ENCODE data around the gene ASB2. TPM values are rescaled to one million over a fixed set of nuclear protein-coding genes. Genes with fewer than 3 reads are reported as not detected.

ASB2 gene
- total and polyA plus RNA-seq, 2 experiments from 2014 or later = 191 to 208 TPM

DNA sequence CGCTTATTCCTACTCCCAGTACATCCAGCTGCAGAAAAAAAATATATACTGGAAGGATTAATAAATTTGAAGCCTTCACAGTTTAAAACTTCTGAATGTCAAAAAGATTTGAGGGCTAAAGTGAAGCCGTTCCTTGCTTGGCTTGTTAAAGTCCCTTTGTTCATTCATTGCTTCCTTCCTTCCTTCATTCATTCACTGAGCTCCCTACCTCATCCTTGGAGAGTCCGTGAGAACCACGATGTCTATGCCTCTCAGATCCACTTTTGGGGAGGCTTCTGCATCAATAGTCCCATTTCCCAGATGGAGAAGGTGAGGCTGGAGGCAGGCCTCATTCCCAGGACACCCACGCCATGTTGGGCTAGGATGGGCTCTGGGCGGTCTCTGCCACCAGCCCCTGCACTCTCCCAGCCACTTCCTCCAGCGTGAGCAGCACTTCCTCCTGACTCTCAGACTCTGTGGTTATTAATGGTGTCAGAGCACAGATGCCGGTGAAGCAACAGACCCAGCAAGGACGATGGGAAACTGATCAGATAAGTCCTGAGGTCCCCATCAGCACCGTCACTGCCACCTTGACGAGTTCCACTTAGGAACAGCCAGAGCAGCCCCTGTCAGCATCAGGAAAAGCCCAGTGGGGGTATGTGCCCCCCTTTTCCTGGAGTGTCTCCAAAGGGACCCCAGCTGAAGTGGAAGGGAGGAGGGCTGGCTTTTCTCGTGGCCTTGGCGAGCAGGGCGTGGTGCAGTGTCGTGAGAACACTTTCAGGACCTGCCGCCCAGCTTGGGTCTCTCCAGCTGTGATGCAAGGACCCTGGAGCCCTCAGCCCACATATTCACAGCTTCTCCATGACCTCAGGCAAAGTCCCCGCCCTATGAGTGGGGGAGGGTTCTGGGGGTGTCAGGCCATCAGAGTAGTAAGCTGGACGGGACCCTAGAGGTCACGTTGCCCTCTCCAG lies 21.2 kb downstream of the ASB2 start:
- TF ChIP-seq, protein P1, sequence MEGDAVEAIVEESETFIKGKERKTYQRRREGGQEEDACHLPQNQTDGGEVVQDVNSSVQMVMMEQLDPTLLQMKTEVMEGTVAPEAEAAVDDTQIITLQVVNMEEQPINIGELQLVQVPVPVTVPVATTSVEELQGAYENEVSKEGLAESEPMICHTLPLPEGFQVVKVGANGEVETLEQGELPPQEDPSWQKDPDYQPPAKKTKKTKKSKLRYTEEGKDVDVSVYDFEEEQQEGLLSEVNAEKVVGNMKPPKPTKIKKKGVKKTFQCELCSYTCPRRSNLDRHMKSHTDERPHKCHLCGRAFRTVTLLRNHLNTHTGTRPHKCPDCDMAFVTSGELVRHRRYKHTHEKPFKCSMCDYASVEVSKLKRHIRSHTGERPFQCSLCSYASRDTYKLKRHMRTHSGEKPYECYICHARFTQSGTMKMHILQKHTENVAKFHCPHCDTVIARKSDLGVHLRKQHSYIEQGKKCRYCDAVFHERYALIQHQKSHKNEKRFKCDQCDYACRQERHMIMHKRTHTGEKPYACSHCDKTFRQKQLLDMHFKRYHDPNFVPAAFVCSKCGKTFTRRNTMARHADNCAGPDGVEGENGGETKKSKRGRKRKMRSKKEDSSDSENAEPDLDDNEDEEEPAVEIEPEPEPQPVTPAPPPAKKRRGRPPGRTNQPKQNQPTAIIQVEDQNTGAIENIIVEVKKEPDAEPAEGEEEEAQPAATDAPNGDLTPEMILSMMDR (IDR thresholded peaks at IDR 0.05; ENCODE audit: low read depth, low read length) = no peak
- H3K9me3 ChIP-seq (ENCODE audit: low read depth) = no peaks in the 10 kb centered on the region
- H3K4me3 ChIP-seq = peak overlapping the region; percentile 30
- H3K27ac ChIP-seq = peak overlapping the region; percentile 95
- H3K27me3 ChIP-seq = no peaks in the 10 kb centered on the region
- peaks cover 22% of the 10 kb centered on the region for H3K36me3 ChIP-seq
- H3K4me1 ChIP-seq (ENCODE audit: low read depth) = peaks cover 61% of the 10 kb centered on the region
- DNase-seq (ENCODE audit: low read depth in 1 of 2, low spot score in 1 of 2) = peak in 1 of 2 donors; percentile 66

DNA sequence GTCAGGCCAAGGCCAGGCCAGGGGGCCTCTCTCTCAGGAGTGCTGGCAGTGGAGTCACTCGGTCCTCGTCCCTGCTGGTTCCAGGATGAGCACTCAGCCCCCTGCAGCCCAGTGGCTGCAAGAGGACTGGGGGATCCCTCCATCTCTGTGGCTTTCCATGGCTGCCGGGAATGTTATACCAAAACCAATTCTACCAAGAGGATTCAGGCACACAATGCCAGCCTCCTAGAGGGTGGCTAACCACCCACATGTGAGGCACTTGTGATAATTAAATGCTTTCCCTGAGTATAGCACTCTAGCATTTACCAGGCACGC lies 21.9 kb downstream of the ASB2 start:
- Histone ChIP-seq H3K4me3 (peak overlapping the region; percentile 30), H3K27ac (peak overlapping the region; percentile 95), H3K9me3 (ENCODE audit: low read depth) (no peaks in the 10 kb centered on the region), H3K36me3 (peaks cover 29% of the 10 kb centered on the region), H3K4me1 (ENCODE audit: low read depth) (peaks cover 58% of the 10 kb centered on the region), H3K27me3 (no peaks in the 10 kb centered on the region)
- TF ChIP-seq, protein P1 (IDR thresholded peaks at IDR 0.05; ENCODE audit: low read depth, low read length) = no peak
- DNase-seq (ENCODE audit: low read depth in 1 of 2, low spot score in 1 of 2) = peak in 1 of 2 donors; percentile 25

DNA sequence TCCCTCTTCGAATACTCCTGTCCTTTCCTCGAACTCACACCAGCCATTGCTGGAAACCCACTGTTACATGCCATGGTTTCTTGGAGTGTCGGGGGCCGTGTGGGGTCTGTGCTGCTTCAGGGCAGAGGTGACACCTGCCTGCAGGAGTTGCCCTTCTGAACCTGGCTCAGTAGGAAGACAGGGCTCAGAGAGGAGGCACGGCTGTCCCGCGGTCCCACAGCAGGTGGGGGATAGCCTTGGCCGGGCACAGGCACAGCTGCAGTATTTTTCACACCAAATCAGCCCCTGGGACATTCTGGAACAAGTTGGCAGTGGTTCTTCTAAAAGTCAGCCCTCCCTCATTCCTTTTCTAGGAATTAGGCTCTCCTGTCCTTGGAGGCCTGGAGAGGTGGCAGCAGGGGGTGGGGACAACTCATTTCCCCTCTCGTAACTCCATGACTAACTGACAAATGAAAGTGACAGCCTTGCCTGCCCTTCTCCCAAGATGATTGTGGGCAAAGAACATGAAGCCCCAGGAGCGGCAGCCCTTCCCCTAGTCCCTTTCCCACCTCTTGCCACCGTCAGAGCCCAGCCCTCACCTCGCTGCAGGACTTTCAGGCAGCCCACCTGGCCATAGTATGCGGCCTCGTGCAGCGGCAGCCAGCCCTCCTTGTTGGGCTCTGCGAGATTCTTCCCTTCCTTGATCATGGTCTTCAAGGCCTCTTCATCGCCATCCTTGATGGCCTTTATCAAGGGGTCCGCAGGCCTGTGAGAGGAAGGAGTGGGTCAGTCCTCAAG lies 22.4 kb downstream of the ASB2 start:
- H3K4me3 ChIP-seq = no peak overlapping the region
- H3K9me3 ChIP-seq (ENCODE audit: low read depth) = no peaks in the 10 kb centered on the region
- H3K27ac ChIP-seq = peak overlapping the region; percentile 95
- no peak for DNase-seq (ENCODE audit: low read depth in 1 of 2, low spot score in 1 of 2)
- H3K4me1 ChIP-seq (ENCODE audit: low read depth) = peaks cover 53% of the 10 kb centered on the region
- H3K27me3 ChIP-seq = no peaks in the 10 kb centered on the region
- peaks cover 33% of the 10 kb centered on the region for H3K36me3 ChIP-seq
- TF ChIP-seq, protein P1 (IDR thresholded peaks at IDR 0.05; ENCODE audit: low read depth, low read length) = no peak

DNA sequence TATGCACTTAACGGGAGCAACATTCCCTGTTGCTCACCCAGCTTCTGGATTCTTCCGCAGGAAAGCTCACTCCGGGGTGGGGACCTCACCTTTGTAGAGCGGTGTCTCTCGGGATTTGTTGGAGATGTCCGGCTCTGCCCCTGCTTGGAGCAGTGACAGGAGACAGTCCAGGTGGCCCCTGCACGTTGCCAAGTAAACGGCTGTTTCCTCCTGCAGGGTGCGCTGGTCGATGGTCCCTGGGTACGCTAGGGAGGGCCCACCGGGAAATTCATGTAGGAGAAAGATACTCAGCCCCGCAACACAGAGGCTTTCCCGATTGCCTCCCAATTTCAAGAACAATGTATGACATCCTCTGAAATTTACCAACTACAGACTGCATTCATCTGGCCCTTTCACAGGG lies 23.1 kb downstream of the ASB2 start:
- DNase-seq (ENCODE audit: low read depth in 1 of 2, low spot score in 1 of 2) = peak in 1 of 2 donors; percentile 37
- H3K27me3 ChIP-seq = no peaks in the 10 kb centered on the region
- H3K9me3 ChIP-seq (ENCODE audit: low read depth) = no peaks in the 10 kb centered on the region
- peaks cover 46% of the 10 kb centered on the region for H3K4me1 ChIP-seq (ENCODE audit: low read depth)
- TF ChIP-seq, protein P1 (IDR thresholded peaks at IDR 0.05; ENCODE audit: low read depth, low read length) = peak; percentile 8
- H3K36me3 ChIP-seq = peaks cover 35% of the 10 kb centered on the region
- no peak overlapping the region for H3K4me3 ChIP-seq
- peak overlapping the region; percentile 95 for H3K27ac ChIP-seq

DNA sequence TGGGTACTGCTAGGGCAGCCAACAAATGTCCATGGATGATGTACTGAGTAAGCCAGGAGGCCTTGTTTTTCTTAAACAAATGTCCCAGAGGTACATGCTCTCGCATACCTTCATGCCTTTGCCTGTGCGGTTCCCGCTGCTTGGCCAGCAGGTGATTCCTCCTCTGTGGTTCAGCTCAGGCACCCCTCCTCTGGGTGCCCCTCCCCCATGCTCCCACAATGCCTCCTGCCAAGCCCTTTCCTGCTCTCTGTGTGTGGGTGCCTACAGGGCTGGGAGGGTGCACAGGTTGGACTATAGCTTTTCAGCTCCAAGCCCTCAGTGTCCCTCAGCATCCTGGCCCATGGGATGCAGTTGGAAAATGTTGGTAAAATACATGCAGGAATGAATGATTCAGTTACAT lies 23.5 kb downstream of the ASB2 start:
- no peaks in the 10 kb centered on the region for H3K9me3 ChIP-seq (ENCODE audit: low read depth)
- H3K36me3 ChIP-seq = peaks cover 36% of the 10 kb centered on the region
- peaks cover 42% of the 10 kb centered on the region for H3K4me1 ChIP-seq (ENCODE audit: low read depth)
- H3K27ac ChIP-seq = peak overlapping the region; percentile 95
- TF ChIP-seq, protein P1 (IDR thresholded peaks at IDR 0.05; ENCODE audit: low read depth, low read length) = no peak
- DNase-seq (ENCODE audit: low read depth in 1 of 2, low spot score in 1 of 2) = no peak
- H3K4me3 ChIP-seq = no peak overlapping the region
- H3K27me3 ChIP-seq = no peaks in the 10 kb centered on the region

All from cardiac muscle cell (in vitro differentiated cells and primary cell).